ENCODE results near the gene CEP131.

CEP131 gene

DNA sequence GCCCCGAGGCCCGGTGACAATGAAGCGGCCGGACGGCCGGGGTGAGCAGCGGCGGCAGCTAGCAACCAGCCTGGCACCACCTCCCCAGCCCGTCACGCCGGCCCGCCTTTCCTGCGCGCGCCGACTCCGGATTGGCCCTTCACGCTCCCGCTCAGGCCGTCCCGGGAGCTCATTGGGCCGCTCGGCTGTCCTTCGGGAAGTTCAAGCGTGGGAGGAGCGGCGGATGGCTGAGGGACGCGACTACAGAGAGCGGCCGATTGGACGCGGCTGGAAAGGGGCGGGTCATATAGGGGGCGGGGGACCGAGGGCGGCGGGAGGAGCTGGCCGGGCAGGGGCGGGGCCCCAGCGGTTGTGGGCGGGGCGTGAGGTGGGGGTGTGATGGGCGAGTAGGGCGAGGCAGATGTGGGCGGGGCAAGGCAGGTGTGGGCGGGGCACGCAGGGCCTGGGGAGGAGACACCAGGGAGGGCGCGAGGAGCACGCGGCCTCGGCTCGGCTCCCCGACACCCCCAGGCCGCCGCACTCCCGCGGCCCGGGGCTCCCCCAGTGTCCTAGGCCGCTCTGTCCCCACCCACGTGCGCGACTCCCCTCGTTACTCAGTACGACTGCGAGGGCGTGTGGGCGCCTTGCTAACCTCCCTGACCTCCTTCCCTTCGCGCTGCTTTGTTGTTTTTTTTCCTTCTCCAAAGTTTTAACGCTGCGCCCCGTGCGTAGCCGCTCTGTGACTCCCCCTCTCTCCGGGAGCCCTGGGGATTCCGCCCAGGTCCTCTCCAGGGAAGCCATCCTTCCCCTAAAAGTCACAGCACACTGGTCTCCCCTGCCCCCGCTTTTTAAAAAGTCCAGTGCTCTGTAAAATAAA is at the start of gene CEP131:
CEP131 (minus strand) TSS at position 60 of the 856 bp plus-strand sequence. CDS start 2,909 bp downstream, outside the sequence.
- peak; percentile 99 to 100 for DNase-seq (ENCODE audit: low read depth in 2 of 2)

DNA sequence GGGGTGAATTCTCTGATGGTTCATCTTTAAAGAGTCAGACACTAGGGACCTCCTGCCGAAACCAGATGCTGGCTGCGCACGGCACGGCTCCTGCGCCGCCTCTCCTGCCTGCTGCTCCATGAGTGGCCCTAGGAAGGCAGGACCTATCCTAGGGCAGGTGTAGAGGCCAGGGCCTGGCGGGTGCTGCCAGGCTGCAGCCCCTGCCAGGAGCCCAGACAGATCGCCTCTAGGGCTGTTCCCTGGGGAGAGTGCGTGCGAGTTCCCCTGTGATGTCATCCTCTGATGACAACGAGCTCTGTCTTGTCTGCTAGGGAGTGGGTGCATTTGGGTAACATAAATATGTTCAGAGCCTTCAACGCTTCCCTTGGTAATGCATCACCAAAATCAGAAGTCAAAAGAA is 48.5 kb upstream of the CEP131 start:
- DNase-seq (ENCODE audit: low read depth in 2 of 2) = no peak

DNA sequence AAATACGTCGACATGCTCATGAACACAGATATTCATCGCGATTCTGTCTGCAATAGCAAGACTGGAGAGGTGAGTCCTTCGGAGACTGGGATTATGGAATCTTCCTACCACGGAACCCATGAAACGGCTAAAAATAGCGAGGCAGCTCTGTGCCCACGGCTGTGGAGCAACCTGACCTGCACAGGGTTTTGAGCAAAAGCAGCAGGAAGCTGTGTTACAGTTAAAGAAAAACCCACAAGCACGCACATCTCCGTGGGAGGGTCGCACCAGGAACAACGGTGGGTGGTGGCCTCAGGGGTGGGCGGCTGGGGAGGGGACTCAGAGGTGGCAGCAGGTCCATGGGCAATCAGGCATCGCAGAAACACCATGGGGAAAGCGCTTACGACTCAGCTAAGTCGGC is 47.5 kb upstream of the CEP131 start:
- no peak for DNase-seq (ENCODE audit: low read depth in 2 of 2)

DNA sequence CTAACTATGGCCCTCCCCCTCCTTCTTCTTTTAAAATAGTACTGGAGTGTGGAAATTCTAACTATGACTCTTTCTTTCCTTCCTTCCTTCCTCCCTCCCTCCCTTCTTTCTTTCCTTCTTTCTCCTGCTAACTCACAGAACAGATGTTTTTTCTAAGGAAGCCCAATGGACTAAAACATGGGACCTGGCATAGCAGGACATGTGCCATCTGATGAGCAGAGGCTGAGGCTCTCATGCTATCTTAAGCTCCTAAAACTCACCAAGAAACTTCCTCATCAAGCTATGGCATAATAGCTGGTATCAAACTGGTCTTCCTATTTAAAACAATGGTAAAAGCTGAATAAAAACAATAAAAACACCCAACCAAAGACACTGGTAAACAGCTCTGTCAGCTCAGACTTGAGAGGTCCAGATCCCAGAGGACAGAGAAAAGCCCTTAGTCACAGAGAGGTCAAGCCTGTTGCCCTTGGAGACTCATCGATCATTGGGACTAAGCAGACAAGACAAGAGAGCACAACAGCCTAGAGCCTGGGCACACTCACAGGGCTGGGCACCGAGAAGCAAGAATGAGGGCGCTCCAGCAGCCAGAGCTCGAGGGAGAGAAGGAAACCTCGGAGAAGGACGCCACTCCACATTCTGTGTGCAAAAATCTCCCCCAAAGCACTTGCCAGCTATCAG is 44.8 kb upstream of the CEP131 start:
- DNase-seq (ENCODE audit: low read depth in 2 of 2) = no peak

DNA sequence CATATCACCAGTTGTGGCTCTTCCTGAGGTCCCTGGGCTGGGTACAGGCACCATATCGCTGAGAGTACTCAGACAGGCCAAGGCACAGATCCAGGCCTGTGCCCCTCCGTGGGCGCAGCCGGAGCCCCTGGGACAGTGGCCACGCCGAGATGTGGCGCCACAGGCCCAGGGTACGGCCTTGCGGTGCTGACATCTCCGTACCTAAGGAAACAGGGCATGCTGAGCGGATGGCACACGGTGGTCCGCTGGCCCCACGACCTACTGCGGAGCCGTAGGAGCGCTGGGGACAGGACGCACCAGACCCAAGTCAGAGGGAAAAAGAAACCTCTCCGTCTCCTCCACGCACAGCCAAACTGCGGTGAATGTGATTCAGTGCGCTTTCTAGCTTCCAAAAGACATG is 42.8 kb upstream of the CEP131 start:
- no peak for DNase-seq (ENCODE audit: low read depth in 2 of 2)

DNA sequence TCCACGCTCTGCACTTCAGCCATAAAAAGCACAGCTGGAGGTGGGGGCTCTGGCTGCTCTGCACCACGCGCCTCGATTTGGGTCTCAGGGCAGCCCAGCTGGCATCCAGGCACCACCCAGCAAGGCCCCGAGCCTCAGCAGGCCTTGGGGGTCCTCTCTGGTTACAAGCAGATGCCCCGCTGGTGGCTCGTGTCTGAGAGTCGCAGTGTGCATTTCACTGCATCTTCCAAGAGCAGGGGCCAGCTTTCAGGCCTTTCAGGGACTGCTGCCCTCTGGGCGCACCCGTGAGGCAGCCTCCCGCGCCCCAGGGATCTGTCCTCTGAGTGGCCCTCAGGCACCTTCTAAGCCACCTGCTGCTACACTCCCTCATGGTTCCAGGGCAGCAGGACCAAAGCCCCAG is 41.9 kb upstream of the CEP131 start:
- DNase-seq (ENCODE audit: low read depth in 2 of 2) = no peak

DNA sequence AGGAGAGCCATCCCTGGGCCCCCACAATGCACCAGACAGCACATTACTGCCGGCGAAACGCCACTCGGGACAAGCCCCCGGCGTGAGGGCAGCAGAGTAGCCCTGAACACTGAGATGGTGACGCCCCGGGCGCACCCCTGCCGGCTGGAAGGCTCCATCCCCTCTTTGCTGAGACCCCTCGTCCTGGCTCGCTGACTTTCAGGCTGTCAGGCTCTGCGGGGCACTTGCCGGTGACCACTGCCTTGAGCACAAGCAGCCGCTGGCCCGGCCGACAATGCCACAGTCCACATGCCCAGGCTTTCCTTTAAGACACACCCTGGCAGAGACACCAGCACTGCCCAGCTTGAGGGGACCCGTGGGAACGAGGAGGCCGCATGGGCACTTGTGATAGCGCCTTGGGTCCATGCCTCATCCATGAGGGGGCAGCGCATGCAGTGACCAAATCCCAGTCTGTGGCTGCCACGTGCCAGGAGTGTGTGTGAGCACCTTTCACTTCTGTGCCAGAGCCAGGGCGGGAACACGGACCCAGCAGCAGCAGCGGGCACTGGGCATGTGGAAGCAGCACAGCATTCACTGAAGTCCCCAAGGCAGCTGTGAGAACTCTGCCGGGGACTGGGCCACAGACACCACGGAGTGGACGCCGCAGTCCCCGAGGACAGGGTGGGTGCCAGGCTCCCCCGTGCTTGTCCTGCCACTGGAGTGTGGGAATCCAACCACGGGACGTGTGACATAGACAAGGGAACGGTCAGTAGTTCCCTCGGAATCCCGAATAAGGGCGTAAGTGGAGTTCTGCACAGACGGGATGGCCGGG is 40.8 kb upstream of the CEP131 start:
- no peak for DNase-seq (ENCODE audit: low read depth in 2 of 2)

DNA sequence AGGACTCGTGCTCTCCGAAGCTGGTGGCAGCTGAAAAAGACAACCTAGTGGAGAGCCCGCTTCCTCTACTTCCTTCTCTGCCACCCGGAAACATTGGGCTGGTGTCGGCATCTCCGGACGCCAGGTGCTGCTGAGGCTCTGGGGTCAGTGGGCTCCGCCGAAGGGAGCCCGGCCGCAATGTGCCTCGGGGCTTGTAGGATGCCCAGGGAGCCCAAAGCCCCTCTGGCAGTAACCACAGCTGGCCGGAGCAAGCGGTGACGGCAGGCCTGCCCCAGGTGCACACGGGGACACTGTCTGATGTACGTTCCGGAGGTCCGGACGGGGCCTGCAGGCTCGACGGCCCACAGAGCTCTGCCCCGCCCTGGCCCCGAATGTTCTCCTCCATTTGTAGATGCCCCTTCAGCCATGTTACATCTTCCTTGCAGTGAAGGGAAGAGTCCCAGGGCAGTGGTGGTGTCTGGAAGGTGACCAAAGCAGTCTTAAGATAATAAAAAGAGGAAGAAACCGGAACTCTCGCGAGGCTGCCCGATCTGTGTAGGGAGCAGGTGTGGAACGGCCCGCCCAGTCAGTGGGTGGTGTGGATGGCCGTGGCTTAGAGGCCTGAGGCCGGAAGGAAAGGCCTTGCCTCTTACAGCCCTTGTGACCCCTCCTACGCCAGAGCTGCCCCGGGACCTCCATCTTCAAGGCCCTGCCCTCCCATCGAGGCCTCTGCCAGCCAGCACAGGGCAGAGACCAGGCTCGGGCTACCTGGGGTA is 39.0 kb upstream of the CEP131 start:
- DNase-seq (ENCODE audit: low read depth in 2 of 2) = no peak

DNA sequence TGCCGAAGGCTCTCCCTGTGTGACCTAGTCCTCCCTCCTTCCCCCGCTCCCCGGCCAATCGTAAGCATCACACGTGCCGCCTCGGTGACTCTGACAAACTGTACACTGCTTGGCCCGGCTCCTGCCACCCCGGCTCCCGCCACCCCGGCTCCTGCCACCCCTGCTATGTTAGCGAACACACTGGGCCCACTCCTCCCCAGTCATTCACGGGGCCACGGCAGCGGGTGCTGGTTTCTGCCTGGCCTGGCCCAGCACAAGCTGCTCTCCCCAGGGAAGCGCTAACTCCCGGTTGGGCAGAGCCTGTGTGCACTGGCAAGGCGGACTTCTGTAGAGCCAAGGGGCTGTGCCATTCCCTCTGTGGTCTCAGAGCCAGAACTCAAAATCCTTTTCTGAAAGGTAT is 38.3 kb upstream of the CEP131 start:
- DNase-seq (ENCODE audit: low read depth in 2 of 2) = no peak

DNA sequence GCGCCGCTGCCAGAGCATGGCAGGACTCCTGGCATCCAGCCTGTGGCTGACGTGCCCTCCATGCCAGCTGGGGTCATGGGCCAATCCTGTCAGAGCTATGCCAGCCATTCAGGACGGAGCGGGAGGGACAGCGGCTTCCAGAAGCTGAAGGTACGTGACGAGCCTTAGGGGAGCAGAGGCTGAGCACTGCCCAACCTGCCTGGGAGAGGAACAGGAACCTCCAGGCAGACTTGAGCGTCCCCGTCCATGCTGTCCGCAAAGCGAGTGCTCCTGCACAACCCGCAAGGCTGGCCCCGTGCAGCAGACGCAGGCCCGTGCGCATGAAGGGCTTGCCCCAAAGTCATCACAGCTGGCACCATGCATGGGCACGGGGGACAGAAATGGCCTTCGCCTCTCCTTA is 37.9 kb upstream of the CEP131 start:
- no peak for DNase-seq (ENCODE audit: low read depth in 2 of 2)

DNA sequence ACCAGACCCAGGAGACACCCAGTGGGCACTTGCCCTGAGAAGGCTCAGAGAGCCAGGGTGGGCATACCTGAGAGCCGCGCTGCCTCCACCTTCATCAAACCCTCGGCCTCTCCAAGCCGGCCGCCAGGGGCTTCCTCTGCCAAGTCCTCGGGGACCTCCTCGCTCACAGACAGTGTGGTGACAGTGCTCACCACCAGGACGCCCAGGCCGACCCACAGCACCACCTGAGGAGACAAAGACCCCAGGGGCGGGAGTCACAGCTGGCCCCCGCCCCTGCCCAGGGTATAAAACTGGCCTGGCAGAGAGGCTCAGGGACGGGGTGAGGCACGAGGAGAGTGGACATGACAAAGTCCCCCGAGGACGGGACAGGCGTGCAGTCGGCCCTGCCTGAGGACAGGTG is 37.4 kb upstream of the CEP131 start:
- DNase-seq (ENCODE audit: low read depth in 2 of 2) = no peak

DNA sequence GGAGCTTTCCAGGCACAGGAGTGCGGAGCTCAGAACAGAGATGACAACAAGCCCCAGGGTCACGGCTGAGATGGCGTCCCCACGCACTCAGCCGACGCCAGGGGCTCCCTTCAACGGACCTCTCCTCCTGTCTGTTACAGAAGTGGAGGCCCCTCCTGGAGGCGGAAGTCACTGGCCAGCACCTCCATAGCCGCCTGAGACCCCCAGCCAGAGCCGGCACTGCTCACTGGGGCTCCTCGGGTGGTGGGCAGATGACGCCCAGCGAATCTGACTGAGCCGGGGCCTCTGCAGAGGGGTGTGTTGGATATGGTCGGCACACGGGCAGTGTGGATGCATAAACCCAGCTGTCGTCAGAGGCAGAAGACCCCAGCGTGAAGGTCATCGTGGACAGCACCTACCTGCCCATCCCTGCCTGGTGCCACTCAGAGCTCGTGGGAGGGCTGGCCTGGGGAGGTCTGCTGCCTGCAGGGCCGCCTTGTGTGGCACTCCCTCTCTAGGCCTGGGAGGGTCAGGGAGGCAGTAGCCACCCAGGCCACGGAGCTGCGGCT is 36.4 kb upstream of the CEP131 start:
- no peak for DNase-seq (ENCODE audit: low read depth in 2 of 2)

DNA sequence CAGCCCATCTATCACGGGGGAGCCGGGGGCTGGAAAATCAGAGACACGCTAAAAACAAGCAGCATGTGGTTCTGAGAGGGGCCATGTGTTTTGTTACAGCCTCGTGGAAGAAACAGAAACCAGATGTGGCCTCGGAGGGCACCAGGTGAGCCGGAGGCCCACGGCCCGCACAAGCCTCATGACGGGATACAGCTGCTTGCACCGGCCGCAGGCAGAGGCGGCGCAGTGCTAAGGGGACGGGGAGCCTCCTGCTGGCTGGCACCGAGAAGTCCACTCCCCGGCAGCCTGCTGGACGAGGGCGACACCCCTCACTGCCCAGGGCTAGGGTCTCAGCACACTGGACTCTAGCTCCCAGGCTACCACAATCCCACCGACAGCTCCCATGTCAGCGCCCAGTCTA is 35.5 kb upstream of the CEP131 start:
- DNase-seq (ENCODE audit: low read depth in 2 of 2) = no peak

DNA sequence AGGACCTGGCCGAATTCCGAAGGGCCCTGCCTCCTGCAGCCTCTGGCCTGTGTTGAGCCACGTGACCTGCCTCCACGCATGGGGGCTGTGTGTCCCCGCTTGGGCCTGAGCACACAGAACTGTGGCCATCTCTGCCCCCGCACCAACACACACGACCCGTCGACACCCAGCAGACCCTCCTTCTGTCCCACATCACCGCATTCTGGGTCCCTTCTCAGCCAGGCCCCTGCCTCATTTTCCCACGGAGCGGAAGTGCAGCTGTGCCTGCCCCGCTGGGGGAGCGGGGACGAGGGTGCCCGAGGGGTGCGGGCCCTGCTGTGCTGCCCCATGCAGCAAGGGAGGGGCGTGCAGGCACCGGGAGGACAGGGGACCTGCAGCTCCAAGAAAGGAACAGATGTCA is 34.8 kb upstream of the CEP131 start:
- no peak for DNase-seq (ENCODE audit: low read depth in 2 of 2)

DNA sequence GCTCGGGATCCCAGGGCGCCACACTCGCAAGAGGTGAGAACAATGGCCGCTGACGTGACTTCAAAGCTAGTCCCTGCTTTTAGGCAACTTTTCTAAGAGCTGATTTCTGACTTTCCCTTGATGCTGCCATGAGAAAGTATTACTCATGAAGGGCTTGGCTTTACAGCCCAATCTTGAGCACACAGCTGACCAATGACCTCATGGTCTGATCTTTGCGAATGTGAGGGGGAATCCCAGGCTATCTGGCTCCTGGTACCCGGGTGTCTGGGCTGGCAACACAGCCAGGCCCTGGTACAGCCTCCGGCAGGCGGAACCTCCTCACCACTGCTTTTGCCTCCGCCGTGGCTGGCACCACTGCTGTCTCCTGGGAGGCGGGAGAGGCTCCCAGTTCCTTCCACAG is 33.9 kb upstream of the CEP131 start:
- no peak for DNase-seq (ENCODE audit: low read depth in 2 of 2)

DNA sequence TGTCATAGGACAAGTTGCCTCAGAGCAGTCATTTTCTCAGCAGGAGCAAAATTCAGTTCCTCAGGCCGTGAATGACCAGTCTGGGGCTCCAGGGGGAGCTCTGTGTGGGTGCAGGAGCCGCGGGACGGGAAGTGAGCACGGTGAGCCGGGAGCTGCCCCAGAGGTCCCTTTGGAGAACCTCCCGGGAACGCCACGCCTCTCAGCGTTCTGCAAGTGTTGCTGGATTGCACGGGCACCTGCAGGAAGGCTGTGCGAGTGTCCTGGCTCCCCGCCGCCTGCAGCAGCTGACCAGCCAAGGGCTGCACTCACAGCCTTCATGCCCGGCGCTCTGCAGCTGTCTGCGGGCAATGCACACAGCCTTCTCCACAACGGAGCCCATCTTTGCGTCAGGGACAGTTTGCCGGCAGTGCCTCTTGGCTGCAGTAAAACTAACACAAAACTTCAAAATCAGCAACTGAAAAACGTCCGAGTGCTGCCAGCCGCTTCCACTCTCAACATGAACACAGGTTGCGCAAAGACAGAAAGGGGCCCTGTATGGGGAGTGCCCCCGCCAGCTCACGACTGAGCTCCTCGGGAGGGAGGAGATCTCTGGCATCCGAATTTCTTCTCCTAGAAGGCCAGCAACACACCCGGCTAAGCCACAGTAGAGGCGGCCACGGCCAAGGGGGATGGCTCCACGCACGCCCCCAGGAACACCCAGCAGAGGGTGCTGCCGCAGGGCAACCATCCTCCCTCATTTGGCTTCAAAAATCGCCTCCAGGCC is 32.4 kb upstream of the CEP131 start:
- DNase-seq (ENCODE audit: low read depth in 2 of 2) = no peak

DNA sequence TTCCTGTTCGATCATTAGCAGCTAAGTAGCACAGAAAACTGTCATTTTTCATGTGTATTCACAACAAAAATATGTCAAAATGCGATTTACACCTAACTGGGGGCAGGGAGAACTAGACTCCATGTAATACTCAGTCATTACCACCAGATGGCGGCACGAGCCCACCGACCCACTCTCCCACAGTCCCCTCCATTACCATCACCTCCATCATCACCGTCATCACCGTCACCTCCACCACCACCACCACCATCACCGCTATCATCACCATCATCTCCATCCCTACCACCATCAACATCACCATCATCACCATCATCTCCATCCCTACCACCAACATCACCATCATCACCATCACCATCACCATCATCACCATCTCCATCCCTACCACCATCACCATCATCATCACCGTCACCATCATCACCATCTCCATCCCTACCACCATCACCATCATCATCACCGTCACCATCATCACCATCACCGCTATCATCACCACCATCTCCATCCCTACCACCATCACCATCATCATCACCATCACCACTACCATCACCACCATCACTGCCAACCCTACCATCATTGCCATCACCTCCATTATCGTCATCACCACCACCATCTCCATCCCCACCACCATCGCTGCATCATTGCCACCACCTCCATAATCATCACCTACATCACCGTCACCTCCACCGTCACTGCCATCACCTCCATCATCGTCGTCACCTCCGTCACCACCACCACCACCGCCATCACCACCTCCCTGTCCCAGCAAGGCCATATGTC is 30.8 kb upstream of the CEP131 start:
- DNase-seq (ENCODE audit: low read depth in 2 of 2) = peak; percentile 24 to 27

DNA sequence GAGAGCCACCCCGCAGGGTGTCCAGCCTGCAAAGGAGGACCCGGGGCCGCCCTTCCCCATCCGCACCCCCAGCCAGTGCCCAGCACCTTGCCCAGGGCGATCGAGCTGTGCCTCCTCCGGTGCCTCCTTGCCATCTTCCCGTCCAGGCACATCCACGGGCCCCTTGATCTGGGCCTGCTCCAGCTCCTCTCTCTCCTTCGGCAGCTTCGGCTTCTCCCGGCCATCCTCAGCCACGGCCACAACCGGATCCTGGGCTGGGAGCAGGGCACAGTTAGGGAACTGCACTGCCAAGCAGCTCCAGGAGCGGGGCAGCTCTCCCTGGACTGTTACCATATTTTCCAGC is 30.2 kb upstream of the CEP131 start:
- DNase-seq (ENCODE audit: low read depth in 2 of 2) = no peak

DNA sequence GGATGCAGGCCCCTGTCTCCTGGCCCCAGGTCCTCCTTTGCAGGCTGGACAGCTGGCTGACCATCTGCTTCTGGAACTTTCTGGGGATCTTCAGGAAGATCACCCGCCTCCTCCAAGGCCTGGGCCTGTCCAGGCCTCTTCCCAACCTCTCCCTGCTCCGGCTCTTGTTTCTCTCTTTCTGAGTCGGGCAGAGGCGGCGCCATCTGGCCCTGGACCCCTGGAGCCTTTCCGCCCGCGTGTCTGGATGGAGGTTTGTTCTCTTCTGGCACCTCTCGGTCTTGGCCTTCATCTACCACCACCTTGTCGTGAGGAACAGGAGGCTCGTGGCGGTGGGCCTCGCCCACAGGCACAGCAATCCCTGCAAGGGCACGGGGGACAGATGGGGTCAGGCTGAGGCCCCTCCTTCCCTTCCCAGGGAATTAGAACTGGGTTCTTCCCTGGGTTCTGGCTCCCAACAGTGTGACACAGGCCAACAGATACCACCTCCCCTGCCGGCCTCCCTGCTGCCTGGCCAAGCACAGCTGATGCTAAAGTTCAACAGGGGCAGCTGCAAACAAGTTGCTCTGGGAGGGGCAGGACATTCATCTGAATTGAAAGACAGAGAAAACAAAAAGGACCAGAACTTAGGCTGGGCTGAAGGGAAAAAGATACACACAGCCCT is 29.7 kb upstream of the CEP131 start:
- no peak for DNase-seq (ENCODE audit: low read depth in 2 of 2)

All from stimulated activated CD8-positive, alpha-beta memory T cell treated with anti-CD3 and anti-CD28 coated beads, Interleukin-7, amount 100 ng/mL, for 1 hour (primary cell).